Posterior vena cava (tissue), 2 donors: Measurements from ENCODE around the gene EEF1A2. TPM values are rescaled to one million over a fixed set of nuclear protein-coding genes. Genes with fewer than 3 reads are reported as not detected.

ENCODE experiments used
- DNase-seq: peaks from one replicate; pipeline ENCODE4 v3.0.0-alpha.2; 2020; ENCODE audit warnings: low spot score
- intact Hi-C, 2 donors: fragments of 100-400 bp; cut with DNase I; formaldehyde crosslinking; loops; one replicate each; pipeline versions ENCODE4 v1.14.1 to v1.14.2; 2022 to 2023
- total RNA-seq, 2 donors: library from RNA; stranded (reverse); fragmentation: NEBNext Ultra II Directional; extraction: Animal tissue kit (Norgen Biotek cat#: 25700); gene quantifications; one replicate each; pipeline ENCODE4 v1.2.1, GENCODE V29; 2021
- donor health status: DM: yes; HTN: yes; CAD: no.
- donor health status: DM: yes; HTN: yes; CAD: no.

The EEF1A2 gene
- total RNA-seq, 2 donors from 2014 or later, result 0.42 to 2.6 TPM

- intact Hi-C loops, result no loop called here
- DNase-seq, result no peak
These were observed 20.9 kb downstream of the EEF1A2 start for GRCh38 chr20:63477944-63478343.

GRCh38 chr20:63477061-63477616 lies 21.7 kb downstream of the EEF1A2 start:
- DNase-seq, result no peak
- intact Hi-C loops, result no loop called here

GRCh38 chr20:63475209-63475608 lies 23.7 kb downstream of the EEF1A2 start:
- no peak for DNase-seq
- intact Hi-C loops, result no loop called here

- no peak for DNase-seq
- intact Hi-C loops, result no loop called here
These were observed 25.1 kb downstream of the EEF1A2 start for GRCh38 chr20:63473555-63474449.

DNA sequence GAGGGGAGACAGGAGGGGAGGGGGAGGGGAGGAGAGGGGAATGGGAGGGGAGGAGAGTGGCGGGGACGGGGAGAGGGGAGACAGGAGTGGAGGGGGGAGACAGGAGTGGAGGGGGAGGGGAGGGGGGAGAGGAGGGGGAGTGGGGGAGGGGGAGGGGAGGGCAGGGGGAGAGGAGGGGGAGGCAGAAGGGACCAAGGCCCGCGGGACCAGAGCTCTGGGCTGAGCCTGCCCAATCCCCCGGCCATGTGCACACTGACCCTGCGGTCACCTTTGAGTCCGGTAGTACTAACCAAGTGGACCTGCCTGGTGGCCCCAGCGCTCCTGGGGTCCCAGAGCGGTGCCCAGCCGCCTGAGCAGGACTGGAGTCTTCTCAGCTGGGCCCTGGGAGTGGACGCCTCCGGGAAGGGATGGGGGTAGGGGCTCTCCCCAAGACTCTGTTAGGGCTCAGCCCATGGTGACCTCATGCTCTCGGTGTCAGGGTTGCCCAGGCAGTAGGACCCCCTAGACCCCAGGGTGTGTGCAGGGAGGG lies 26.0 kb downstream of the EEF1A2 start:
- no peak for DNase-seq
- intact Hi-C loops, result no loop called here

DNA sequence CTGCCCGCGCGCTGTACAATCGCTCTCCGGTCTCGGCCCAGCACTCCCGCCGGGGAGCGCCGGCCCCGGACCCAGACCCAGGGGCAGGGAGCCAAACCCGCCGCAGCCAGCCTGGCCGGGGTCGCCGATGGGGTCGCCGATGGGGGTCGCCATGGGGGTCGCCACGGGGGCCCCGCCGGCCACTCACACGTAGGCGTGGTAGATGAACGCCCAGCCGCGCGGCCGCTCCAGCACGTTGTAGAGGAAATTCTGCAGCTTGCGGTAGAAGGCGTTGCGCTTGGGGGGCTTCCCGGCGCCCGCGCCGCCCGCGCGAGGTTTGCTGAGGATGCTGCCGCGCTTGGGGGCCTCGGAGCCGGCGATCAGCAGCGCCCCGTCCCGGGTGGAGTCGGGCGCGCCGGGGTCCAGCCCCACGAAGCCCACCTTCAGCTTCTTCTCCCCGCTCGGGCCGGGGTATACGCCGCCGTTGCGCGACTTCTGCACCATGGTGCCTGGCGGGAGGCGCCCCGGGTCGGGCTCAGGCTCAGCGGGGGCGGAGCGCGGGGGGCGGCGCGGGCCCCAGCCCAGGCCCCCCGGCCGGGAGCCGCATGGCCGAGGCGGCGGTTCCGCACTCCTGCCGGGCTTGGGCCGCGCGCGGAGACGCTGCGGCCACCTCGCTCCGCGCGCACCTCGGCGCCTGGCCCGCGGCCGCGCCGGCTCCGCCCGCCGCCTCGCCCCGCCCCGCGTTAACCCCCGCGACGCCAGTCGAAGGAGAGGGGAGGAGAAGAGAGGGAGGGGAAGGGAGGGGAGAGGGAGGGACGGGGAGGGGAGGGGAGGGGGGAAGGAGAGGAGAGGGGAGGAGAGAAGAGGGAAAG lies 26.7 kb downstream of the EEF1A2 start, which contains the start of gene KCNQ2:
TSS of gene KCNQ2 (minus strand) at position 675 of the 851 bp plus-strand sequence. CDS start at position 483, 192 bp downstream.
- DNase-seq, result no peak
- intact Hi-C loops, result no loop called here

GRCh38 chr20:63471717-63471980 lies 27.2 kb downstream of the EEF1A2 start:
- intact Hi-C loops, result no loop called here
- DNase-seq, result no peak

DNA sequence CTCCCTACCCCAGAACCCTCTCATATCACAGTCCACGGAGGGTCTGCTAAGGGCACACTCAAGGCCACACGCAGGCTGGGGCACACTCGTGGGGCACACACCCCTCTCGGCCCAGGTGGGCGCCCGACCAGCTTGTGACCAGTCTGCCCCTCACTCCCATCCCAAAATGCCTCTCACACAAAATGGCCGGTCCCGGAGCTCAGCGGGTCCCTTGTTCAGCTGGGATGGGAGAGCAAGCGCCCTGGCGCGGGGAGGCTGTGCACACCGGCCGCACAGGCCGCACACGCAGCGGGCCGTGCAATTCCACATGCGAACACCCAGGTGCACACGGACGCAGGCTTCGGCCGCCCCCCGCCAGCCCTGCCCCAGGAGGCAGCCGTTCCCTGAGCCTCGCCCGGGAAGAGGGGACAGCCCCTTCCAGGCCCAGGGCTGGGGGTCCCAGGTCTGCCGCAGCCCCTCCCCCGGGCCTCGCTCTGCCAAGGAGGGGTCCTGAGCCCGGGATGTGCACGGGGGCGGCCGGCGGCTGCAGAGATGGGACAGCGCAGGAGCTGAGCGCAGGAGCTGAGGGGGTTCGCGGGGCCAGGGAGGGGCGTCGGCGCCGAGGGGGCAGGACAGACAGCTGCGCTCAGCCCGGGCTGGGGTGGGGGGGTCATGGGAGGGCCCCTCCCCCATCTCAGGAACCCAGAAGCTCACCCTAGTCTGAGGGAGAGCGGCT lies 27.7 kb downstream of the EEF1A2 start:
- intact Hi-C loops, result no loop called here
- DNase-seq, result no peak

DNA sequence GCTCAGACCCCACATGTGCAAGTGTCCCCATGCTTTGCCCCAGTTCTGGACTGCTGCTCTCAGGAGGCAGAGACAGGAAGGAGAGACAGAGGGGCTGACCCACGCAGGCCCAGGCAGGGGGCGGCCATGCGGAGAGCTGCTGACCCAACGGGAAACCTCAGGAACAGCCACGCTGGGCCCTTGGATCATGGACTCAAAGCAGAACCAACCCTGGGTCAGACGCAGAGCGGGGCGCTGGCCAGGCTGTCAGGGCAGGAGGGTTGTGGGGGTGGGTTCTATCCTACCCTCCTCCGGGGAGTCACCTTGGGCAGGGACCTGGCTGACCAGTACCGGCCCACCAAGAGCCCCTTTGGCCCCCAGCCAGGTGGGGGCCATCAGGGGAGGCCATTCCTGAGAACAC lies 28.5 kb downstream of the EEF1A2 start:
- no peak for DNase-seq
- intact Hi-C loops, result no loop called here

GRCh38 chr20:63469713-63470101 lies 29.2 kb downstream of the EEF1A2 start:
- intact Hi-C loops, result no loop called here
- DNase-seq, result no peak

DNA sequence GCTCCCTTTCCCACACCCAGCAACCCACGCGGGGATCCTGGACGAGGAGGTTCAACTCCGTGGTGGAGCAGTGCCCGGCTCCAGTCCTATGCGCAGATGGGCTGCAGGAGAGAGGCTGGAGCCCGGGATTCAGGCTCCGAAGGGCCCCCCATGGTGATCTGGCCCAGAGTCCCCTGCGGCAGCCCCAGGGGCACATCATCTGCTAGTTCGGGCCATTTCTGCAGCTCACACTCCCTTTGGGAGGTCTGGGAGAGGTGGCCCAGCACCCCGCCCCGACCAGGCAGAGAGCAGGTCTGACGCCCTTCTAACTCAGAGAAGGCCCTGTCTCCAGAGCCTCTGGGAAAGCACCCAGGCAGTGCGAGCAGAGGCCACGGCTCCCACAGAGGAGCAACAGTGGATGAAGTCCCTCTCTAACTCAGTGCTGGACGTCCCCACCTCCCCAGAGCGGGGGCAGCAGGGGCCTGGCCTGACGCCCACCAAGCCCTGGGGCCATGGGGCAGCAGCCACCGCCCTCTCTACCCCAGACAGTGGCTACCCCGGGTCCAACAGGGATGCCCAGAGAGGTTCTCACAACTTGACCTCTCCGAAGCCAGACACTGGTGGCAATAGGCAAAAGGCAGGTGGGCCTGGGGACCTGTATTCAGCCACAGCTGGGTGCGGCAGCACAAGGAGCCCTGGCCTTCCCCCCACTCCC lies 29.7 kb downstream of the EEF1A2 start:
- DNase-seq, result no peak
- intact Hi-C loops, result no loop called here

GRCh38 chr20:63468421-63468820 lies 30.5 kb downstream of the EEF1A2 start:
- intact Hi-C loops, result no loop called here
- DNase-seq, result no peak

DNA sequence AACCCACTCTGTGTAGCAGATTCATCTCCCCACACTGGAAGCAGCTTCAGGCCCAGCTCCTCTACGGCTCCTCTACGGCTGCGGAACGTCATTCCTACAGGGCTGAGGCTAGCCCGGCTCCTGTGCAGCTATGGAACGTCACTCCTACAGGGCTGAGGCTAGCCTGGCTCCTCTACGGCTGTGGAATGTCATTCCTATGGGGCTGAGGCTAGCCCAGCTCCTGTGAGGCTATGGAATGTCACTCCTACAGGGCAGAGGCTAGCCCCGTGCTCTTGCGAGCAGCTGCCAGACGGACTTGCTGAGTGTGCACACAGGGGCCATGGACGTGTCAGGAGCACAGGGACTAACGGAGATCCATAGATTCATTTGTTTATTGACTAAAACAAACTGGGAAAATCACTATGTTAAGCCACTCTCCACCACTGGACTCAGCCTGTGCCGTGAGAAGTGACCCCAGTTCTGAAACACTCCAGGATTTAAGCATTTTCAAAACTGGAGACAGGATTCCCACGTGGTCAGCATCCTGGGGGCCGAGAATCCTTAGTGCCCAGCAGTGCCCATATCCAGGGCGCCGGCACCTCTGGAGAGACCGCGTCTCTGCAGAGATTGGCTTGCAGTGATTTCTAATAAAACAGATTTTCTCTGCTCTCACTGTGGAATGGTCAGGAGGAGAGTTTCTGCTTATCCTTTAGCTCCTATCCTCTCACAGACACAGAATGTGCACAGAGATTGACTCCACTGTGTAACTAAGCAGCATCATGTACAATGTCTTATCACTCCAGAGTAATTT lies 31.4 kb downstream of the EEF1A2 start:
- intact Hi-C loops, result loop anchor here in 1 of 2 donors (1.0 kb wide), 1 partner anchor 36 kb away; no protein-coding TSS in a partner anchor
- no peak for DNase-seq

GRCh38 chr20:63466861-63467260 lies 32.0 kb downstream of the EEF1A2 start:
- intact Hi-C loops, result loop anchor here in 1 of 2 donors (1.0 kb wide), 1 partner anchor 36 kb away; no protein-coding TSS in a partner anchor

GRCh38 chr20:63466250-63466825 lies 32.5 kb downstream of the EEF1A2 start:
- no peak for DNase-seq
- intact Hi-C loops, result no loop called here

More at GRCh38 chr20:63466861-63467260, 32.0 kb downstream of the EEF1A2 start:
- no peak for DNase-seq

DNA sequence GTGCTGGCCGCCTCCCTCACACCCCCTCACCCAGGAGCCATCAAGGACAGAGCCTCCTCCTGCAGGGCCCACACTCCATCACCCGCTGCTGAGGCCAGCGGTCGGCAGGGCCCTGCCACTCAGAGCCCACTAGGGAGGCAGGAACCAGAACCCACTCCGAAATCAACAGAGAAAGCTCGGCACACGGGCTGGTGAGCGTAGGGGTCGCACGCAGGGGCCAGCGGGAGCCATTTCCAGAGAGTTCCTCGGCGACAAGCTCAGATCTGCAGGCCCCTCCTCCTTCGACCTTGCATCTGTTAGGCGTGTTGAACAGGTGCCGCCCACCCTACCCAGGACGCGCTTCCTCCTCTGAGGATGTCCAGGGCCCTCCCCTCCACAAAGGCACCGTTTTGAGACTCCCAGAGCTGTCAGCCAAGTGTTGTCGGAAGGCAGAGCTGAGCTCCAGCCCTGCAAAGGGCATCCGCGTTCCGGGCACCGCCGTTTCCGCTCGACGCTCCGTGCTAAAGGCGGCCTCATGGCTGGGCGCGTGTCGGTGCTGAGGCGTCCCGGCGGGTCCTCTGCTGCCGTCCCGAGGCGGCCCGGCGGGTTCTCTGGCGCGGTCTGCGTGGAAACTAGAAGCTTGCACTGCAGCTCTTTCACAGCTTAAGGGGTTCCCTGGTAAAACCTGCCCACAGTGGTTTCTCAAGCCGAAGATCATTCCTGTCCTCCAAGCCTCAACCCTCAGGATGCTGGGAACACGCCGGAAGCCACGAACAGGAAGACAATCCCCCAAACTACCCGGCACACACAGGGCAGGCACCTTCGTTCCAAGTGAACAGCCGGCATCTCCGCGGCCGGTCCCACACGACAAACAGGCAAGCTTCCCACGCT lies 33.3 kb downstream of the EEF1A2 start:
- intact Hi-C loops, result no loop called here
- no peak for DNase-seq

DNA sequence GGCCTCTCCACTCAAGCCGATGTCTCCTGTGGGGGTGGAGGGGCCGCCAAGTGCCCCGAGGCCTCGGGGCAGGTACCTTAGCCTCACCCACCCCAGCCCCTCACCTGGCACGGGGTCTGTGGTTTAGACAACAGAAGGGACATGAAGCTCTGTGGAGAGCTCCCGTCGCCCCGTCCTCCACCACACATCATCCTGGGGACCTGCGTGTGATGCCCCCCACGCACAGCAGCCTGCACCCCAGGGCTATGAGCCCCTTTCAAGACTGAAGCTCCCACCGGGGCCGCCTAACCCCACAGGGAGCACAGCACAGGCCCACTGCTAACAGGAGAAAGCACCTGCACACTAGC lies 34.6 kb downstream of the EEF1A2 start:
- intact Hi-C loops, result no loop called here
- DNase-seq, result no peak
